ENCODE results near the gene CNOT4.

DNA sequence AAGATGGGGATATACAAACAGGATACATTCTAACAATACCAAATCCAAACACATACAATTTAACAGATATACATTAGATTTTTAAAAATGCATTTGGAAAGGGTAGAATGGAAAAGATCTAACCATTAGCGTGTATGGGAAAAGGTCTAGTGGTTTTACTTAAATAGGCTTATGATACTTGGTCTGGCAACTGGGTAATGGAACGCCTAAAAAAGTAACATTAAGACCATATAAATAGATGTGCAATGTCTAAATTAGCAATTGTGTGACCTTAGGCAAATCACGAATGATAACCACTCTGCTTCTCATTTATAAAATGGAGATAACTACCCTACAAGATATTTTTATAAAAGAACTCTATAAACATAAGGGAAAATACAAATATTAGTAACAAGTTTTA lies 135.2 kb downstream of the CNOT4 start:
- TF ChIP-seq, protein P1, sequence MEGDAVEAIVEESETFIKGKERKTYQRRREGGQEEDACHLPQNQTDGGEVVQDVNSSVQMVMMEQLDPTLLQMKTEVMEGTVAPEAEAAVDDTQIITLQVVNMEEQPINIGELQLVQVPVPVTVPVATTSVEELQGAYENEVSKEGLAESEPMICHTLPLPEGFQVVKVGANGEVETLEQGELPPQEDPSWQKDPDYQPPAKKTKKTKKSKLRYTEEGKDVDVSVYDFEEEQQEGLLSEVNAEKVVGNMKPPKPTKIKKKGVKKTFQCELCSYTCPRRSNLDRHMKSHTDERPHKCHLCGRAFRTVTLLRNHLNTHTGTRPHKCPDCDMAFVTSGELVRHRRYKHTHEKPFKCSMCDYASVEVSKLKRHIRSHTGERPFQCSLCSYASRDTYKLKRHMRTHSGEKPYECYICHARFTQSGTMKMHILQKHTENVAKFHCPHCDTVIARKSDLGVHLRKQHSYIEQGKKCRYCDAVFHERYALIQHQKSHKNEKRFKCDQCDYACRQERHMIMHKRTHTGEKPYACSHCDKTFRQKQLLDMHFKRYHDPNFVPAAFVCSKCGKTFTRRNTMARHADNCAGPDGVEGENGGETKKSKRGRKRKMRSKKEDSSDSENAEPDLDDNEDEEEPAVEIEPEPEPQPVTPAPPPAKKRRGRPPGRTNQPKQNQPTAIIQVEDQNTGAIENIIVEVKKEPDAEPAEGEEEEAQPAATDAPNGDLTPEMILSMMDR (IDR thresholded peaks at IDR 0.05), result no peak
- TF ChIP-seq CREB1 (CRISPR knock-in tag; IDR thresholded peaks at IDR 0.05), result no peak

Measured in WTC11 (cell line).